Skin of body (tissue), 2 donors: Measurements from ENCODE around the gene MAP3K5. TPM values are rescaled to one million over a fixed set of nuclear protein-coding genes. Genes with fewer than 3 reads are reported as not detected.
"Not testable (repeated sequence)": the region's sequence is repeated elsewhere in the genome, so short reads cannot be mapped to it uniquely, and the experiment has no call there.

Experiments used
- DNase-seq: peaks from one replicate; lab custom pipeline; 2025; lab: John Stamatoyannopoulos, UW
- total RNA-seq: library from RNA; depleted of rRNA; stranded (reverse); fragments of >200 nt; gene quantifications from one replicate; pipeline ENCODE4 v1.2.3, GENCODE V29; 2014

The MAP3K5 gene
- total RNA-seq, 1 donor from 2014 or later, result 17.0 TPM

DNA sequence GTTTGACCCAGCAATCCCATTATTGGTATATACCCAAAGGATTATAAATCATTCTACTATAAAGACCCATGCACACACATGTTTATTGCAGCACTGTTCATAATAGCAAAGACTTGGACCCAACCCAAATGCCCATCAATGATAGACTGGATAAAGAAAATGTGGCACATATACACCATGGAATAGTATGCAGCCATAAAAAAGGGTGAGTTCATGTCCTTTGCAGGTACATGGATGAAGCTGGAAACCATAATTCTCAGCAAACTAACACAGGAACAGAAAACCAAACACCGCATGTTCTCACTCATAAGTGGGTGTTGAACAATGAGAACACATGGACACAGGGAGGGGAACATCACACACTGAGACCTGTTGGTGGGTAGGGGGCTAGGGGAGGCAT is 104.4 kb downstream of the MAP3K5 start:
- not testable (repeated sequence) for DNase-seq

DNA sequence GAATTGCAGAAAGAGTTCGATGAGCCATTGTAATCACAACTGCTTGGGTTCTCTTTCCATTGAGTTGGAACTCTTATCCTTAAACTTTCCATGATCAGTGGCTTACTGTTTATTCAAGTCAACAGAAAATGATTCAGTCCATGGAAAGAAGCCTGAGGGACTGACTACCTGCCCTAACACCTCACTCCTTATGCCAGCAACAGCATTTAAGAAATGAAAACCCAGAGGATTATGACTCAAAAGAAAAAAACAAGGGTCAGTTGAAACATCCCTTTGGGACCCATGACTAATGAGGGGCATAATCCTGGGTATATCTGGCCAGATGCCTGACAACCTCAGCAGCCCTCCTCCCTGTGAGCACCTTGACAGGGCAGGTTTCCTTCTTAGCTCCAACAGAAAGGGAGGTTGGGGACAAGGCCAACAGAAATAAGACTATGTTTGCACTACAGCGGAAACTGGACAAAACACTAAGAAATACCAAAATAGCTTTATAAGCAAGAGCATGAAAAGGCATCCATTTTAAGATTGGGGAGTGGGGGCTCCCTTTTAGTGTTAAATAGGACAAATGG is 106.7 kb downstream of the MAP3K5 start:
- DNase-seq, result no peak

DNA sequence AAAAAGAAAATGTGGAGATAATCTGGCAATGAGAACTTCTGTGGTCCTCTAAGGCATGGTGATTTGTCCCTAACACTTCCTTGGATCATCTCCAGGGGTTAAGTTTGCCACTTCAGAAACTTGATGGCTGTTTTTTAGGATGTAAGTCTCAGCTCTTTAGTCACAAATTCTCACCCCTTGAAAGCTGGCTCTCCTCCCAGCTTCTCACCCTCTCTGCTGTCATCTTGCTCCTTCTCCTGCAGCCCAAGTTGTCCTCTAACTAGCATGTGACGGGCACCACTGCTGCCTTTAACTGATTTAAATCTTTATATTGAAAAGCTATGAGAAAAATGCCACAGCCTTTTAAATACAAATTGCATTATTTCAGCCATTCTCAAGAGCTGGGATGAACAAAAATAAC is 107.8 kb downstream of the MAP3K5 start:
- no peak for DNase-seq

DNA sequence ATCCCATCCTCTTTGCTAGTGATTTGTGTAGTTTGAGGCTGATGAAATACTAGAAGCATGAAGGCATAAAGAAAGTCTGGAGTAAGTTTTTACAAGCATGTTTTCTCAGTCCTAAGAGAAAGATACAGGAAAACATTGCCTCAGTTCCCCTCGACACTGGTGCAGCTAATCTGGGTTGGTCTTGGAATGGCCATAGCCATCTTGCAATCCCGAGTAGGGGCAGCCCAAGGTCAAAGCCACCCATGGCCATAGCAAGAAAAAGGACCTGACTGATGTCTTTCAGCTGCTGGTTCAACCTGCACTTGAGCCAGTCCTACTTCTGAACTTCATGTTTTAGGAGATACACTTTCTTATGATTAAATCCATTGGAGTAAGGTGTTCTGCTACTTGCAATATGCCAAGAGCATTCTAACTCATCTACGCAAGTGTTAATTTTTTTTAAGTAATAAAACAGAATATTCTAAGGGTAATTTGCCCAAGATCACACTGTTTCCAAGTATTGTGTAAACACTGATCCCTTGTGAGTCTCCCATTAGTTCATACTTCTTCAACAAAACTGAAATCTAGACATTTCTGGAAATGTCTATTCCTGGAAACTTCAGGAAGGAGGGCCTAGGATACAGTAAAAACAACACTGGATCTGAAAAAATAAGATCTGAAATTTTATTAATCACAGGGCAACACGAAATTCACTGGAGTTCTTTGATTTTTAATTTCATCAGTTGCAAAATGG is 108.9 kb downstream of the MAP3K5 start:
- no peak for DNase-seq

DNA sequence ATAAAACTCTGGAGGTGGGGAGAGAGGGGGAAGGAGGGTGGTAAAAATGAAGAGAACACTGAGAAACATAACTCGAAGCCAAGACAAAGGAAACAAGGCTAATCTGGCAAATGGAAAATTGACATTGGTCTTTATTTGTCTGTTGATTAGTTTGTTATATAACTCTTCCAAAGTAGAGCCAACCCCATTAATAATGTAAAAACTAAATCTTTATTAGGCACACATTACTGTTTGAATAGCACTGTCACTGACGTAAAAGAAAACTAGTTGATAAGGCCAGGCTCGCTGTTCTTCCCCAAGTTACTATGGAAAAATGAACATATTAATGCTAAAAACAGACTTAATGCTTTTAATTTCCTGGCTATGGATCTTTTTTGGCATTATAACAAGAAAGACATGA is 110.0 kb downstream of the MAP3K5 start:
- DNase-seq, result no peak

DNA sequence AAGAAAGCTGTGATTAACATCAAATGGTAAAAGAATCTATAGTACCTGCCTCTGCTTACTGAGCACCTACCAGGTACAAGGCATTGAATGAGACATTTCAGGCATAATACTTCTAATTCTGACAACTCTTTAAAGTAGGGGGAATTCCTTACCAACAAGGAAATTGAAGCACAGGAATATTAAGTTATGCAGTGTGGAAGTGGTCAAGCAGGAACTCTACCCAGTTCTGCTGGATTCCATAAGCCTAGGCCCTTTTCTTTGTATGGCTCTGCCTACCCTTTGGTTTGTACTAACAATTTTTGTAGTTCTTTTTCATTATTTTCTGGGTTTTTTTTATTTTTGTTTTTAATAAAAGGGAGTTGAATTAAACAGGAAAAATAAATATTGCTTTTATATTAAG is 114.5 kb downstream of the MAP3K5 start:
- DNase-seq, result no peak

DNA sequence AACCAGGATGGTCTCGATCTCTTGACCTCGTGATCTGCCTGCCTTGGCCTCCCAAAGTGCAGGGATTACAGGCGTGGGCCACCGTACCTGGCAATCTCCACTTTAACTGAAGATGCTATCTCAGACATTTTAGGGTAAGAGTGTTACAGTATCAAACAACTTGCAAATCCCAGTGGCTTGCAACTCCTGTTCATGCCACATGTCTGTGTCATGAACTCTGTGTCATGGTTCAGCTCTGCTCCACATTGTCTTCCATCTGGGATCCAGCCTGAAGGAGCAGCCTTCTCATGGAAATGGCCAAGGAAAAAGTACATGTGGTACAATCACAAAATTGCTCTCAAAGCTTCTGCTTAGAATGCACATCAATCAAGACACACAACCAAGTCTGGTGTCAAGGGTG is 114.9 kb downstream of the MAP3K5 start:
- DNase-seq, result no peak

DNA sequence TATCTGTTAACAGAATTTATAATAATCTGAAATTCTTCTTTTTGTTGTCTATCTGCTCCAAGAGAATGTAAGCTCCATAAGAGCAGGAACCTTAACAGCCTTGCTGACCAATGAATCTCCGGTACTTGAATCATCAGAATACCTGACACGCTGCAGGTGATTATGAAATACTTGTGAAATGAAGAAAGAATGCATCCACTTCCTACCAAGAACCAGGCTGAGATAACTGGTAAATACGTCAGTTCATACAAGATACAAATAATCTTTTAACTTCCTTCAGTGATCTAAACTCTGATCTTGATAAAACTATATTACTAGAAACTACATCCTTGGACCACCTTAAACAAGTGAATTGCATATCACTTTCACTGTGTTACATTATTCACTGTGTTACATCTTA is 116.2 kb downstream of the MAP3K5 start:
- DNase-seq, result no peak

DNA sequence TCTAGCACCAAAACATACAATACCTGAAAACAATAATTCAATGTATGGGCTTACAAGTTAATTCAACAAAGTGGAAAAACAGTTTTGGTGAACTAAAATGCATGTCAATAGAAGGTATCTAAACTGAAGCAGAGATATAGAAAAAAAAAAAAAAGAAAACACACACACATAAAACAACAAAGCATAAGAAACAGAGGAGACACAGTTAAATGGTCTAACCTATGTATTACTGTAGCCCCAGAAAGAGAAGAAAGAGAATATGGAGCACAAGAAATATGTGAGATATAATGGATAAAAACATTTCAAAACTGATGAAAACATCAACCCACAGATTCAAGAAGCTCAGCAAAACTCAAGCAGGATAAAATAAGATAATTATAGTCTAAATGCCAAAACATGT is 118.7 kb downstream of the MAP3K5 start:
- DNase-seq, result no peak

DNA sequence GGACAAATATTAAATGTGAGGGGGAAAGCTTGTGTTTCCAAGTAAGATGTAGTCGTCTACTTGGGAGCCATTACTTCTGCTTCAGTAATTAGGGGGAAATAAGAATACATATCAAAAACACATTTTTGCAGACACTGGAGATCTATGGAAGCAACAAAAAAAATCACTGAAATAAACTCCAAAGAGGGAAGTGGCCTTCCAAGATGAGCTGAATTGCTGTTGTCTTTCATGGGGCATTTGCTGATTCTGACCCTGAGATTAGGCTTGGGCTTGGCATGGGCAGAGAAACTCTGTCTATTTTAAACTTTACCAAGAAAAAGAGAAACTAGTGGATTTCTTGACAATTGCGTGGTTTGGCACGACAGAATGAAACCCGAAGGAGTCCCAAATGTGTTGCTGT is 120.1 kb downstream of the MAP3K5 start:
- DNase-seq, result no peak

DNA sequence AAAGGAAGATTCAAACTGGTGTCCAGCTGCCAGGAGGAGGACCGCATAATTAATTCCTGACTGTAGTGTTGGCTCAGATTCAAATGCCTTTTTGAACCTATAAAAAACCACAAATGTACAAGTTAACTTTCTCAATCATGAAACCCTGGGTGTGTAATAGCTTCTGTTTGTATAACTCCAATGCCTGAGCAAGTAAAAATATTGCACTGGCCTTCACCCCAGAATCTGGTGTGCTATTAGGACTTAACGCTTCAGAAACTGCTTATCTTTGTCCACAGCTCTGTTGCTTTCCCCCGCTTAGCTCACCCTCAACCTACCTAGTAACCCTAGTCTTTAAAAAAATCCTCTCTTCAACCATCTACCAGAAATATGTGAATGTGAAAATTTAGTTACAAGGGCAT is 123.0 kb downstream of the MAP3K5 start:
- no peak for DNase-seq

DNA sequence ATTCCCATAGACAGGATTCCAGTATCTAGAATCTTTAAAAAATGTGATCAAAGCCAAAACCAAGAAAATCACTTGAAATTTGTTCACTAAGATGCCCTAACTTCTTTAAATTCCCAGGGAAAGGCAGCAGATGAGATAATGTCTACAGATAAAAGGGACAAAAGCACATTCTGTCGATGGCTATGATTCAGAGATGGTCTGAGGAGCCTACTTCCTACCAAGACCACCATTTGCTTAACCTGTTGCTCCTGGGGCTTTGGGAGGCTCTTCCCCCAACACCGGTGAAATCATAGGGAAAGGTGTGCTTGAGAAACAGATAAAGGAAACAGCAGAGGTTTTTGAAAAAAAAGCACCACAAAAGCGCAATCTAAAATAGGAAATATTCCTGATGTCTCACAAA is 123.7 kb downstream of the MAP3K5 start:
- no peak for DNase-seq

DNA sequence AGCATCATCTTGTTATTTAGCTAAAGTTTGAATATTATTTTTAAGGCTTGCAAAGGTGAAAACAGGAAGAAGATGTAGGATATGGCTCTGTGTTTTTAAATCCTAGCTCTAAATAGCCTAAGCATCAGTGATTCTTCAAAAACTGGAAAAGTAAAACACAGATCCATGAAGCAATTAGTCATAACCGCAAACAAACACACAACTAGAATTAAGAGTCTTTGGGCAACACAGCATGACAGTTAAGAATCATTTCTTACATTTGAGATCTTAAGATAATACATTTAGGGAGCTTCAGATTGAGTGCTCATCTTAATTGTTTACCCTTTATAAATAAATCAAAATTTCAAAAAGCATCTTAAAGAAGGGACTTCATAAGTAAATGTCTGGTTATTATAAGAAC is 126.2 kb downstream of the MAP3K5 start:
- DNase-seq, result no peak

DNA sequence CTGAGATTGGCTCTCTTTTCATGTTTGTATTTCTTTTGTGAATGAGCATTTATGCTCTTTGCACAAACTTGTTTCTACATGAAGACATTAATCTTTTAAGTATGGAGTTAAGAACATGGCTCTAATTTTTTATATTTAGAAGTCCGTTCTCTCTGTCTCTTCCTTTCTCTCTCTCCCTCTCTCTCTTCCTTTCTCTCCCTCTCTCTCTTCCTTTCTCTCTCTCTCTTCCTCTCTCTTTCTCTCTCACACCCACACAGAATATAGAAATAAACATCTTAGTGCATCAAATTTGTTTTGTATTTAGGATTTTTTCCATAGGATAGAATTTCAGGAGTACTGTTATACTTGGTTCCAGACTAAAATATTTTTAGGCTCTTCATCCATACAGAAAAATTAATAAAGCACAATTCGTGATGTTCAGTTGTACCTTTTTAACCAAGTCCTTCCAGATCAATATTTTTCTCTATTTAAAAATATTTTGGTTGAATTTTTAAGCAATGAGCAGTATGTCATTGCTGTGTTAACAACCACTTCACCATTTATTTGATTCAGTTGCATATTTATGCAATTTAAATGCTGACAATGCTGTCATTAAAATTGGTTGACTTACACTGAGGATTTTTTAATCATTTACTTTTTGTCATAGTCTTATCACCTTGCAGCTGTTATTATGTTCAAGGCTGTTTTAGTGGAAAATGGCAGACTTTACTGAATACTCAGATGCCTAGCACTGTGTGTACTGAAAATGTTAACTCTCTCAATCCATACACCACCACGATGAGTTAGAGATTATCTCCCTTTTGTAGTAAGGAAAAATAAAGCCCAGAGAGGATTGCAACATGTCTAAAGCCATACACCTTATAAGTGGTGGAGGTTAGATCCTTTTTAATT is 129.7 kb downstream of the MAP3K5 start:
- no peak for DNase-seq

DNA sequence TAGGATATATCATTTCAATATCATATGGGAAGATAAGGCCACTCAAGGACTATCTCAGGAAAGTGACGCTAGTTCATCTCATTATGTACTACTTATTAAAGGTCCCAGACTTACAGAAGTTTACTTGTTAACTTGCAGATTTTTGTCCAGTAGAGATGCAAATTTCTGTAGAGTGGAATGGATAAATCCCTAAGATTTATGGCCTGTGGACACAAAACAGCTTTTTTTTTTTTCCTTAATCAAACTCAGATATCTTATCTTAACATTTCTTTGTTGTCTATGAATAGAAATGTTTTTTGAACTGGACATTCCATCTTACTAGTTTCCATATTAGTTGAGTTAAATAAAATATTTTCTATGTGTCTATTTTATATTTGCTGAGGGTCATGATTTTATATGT is 131.6 kb downstream of the MAP3K5 start:
- no peak for DNase-seq

DNA sequence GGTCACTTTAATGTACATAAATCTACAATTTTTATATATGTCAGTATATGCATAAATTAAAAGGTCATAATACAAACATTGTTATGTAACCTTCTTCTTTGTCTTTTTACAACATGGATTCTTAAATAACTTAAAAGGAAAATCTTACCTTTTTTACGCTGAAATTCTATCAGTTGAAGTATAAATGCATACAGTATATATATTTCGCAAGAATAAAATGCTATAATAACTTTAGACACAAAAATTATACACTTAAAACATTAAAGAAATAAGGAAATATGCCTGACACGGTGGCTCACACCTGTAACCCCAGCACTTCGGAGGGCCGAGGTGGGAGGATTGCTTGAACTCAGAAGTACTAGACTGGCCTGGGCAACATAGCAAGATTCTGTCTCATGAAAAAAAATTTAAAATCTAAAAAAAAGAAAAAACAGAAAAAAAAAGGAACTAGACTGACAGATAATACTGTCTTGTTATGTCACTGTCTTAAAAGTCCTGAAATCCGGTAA is 132.2 kb downstream of the MAP3K5 start:
- DNase-seq, result no peak

DNA sequence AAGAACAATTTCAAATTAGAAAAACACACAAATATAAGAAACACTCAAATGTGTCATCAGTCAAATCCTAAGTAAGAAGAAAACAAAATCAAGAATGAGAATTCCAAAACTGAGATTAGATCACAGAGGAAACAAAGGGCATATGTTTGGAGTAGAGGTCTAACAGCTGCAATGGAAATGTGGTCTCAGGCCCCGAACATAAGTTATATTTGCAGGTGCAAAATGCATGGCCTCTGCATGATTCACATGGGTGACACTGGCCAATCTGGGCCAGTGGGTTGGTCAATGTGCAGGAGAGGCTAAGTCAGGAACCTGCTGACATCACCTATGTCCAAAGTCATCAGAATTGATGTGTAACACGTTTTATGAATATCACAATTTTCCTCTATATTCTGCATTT is 133.6 kb downstream of the MAP3K5 start:
- no peak for DNase-seq

DNA sequence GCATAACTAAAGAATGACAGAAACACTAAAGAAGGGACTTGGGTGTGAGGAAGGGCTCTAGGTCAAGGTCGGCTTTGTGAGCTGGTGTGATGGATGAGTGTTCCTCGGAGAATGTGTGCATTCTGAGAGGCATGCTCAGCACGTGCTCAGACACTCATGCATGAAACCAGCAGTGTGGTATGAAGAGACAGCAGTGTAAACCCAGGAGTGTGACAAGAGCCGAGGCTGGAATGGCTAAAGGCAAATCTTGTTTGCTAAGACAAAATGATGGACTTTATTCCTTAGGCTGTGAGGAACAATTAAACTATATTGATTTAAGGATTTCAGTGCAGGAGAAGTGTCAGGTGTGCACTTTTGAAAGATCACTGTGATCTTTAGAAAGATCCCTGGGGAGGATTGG is 134.6 kb downstream of the MAP3K5 start:
- no peak for DNase-seq

DNA sequence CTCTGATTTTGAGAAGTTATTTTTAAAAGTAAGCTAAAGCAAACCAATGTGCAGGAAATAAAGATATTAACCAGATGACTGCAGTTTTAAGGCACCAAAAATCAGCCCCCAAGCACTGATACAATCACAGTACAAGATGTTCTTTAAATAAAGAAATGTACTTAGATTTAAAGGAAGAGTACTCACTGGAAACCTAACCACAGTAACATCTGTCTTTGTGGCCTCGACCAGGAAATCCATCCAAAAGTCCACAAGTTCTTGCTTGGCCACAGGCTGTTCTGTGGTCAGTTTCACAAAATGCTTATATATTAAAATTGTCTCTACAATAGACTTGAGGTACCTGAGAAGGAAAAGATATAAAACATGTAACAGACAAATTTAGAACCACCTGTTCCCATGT is 136.2 kb downstream of the MAP3K5 start:
- no peak for DNase-seq

DNA sequence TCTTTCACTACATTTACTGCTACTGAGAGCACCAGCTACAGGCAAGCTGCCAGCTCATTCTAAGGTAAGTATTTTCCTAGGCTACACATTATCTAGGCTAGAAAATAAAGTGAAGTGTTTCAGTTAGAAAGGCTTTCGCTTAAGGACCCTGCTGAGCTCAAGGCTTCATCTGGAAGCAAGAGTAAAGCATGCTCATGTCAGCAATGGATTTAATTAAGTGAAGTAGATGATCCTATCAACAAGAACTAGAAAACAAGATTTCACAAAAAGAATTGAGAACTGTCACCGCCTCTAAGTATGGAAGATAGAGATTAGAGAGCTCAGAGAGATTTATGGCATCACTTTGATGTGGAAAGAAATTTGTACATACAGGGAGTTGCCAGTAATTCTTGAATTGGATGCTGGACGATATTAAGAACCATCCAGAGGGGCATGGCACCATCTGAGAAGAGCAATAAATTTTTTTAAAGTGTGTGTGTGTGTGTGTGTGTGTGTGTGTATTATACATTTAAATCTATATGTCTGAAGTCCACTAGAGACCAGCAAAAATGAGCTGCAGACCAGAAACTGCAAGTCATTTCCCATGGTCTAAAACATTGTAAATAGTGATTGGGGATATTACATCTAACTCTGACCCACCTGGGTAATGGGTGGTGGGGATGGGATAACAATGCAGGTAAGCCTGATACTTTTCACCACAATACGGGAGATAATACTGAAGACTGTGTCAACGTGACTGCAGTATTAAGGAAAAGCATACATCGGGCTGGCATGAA is 136.8 kb downstream of the MAP3K5 start:
- DNase-seq, result no peak

DNA sequence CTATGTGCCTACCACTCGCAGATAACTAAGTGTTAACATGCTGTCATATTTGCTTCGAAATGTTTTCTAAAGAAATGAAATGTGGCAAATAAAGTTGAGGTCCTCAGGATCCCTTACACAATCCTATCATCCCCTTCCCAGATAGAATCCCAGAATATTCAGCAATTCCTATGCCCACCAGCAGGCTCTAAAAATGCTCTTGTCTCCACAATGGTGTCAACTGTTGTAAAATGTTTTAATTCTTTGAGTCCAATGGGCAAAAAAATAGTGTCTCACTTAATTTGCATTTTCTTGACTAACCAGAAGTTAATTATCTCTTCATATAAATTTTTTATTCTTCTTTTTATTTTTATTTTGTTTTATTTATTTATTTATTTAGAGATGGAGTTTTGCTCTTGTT is 138.2 kb downstream of the MAP3K5 start:
- no peak for DNase-seq

DNA sequence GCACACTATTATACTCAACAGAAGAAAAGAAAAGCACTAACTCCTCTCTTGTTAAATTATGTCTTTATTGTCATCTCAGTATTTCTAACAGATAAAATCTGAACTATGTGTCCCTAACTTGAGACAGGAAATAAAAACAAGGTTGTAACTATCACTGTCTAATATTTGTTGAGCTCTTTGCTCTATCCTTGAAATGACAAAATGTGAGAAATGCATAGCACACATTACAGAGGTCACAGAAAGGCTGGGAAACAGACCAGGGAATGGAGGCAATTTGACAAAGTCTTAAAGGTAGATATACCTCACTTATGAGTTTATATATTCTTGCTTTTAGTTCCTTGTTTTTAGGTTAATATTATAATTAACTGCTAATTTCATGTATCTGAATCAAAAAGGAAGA is 139.6 kb downstream of the MAP3K5 start:
- DNase-seq, result no peak
